Measurements from ENCODE around the gene LDLRAD1.
A peak's percentile ranks its signal among the peaks of the same experiment; 100 is the strongest.
"Not testable (repeated sequence)": the region's sequence is repeated elsewhere in the genome, so short reads cannot be mapped to it uniquely, and the experiment has no call there.

LDLRAD1 gene, protein sequence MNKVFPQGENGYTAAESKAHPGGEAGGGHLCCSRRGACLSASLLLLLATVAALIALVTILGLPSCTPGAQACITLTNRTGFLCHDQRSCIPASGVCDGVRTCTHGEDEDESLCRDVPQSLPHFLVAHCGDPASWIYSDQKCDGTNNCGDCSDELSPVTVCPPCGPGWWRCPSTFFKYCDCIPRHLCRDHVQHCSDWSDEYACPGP

GRCh38 chr1:54017979-54018378, at the start of gene LDLRAD1:
TSS of gene LDLRAD1 (minus strand) at chr1:54018186. CDS start at chr1:54018112, 74 bp downstream.
- DNase-seq = peak; percentile 68

DNA sequence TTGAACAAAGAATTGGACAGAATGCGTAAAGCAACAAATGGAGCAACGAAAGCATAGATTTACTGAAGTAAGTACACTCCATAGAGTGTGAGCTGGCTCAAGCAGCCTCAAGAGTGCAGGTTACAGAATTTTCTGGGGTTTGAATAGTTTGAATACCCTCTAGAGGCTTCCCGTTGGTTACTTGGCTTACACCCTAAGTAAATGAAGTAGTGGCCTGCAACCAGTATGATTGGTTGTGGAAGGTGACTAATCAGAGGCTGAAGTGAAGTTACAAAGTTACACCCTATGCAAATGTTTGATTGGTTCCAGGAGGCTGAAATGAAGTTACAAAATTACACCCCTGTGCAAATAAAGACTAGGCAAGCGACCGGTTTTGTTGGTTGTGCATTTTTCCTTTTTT, 46.3 kb upstream of the LDLRAD1 start:
- no peak for DNase-seq

- peak; percentile 34 for DNase-seq
These were observed 36.4 kb upstream of the LDLRAD1 start for GRCh38 chr1:54054438-54054749.

- DNase-seq = peak; percentile 66
These were observed 35.9 kb upstream of the LDLRAD1 start for GRCh38 chr1:54053745-54054437.

GRCh38 chr1:54052934-54053744, 35.2 kb upstream of the LDLRAD1 start, which contains the start of the genes TCEANC2 and TMEM59:
TSS of gene TCEANC2 (plus strand) at chr1:54053608. CDS start at chr1:54054423, 815 bp downstream.
TSS of gene TMEM59 (minus strand) at chr1:54053204. CDS start at chr1:54053188, 16 bp downstream.
- peak; percentile 98 for DNase-seq

DNA sequence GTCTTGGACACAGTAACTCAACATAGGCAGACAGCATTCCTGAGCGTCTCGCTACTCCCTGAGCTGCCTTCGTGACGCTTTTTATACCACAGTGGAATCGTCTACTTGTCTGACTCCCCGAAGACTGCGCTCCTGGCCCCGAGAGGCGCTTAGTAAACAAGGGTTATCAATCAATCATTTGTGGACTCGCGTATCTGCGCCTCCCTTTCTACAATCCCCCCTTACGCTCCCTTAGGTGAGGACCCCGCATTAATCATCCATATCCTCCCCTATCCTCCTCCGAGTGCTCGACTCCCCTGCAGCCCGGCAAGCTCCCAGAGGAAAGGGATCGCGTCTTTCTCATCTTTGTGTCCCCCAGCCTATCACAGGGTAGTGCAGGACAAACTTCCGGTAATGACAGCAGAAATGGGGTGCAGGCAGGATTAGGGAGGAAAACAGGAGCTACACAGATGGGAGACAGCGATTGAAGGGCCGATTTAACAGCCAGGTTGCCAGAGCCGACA, 34.5 kb upstream of the LDLRAD1 start:
- peak; percentile 72 for DNase-seq

DNA sequence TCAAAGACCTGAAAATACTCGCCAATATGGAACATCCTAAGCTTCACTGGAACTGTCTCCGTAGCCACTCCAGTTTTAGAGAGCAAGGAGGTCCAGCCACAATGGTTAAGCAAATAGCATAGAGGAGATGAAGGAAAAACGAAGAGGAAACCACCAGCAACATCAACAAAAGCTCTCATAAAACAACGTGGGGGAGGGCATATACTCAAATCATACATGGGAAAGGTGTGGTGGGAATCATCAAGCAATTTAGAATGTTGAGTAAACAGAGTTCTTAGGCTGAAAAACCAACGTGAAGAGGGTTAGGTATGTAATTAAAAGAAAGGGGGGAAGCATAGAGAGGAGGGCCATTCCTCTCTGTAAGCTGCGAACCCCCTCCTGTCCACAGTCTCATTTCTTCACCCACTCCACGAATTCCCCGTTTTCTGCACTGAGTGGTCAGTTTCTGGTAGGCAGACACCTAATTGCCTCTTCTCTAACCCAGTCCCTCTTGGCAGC, 34.0 kb upstream of the LDLRAD1 start:
- DNase-seq = peak; percentile 65

- not testable (repeated sequence) for DNase-seq
These were observed 32.4 kb upstream of the LDLRAD1 start for GRCh38 chr1:54050435-54050834.

DNA sequence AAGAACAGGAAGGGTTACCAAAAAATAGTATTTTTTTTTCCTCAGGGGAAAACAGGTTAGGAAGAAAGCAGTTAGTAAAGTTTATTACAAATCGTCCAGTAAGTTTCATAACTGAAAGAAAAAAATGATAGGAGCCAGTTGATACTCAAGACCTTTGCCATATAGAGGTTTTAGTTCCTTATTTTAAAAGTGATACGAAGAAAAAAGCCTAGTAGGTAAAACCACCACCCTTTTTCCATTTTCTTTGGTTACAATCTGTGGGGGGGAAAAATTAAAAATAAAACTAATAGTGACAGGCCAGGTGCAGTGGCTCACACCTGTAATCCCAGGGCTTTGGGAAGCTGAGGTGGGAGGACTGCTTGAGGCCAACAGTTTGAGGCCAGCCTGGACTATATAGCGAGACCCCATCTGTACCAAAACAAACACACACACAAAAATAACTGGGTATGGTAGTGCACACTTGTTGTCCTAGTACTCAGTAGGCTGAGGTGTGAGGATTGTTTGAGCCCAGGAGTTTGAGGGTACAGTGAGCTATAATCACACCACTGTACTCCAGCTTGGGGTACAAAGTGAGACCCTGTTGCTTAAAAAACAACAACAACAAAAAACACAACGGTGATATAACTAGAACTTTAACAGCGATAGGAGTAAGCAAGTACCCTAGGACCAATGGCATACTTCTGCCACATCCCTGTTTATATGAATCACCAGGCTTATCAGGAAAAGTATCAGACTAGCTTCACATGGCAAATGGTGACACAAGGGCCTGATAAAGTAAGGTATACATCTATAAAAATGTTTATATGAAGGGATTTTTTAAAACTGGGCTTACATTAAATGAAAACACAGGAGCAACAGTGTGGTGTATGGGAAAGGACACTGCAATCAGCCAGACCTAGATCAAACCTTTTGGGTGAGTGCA, 29.7 kb upstream of the LDLRAD1 start:
- DNase-seq = no peak

DNA sequence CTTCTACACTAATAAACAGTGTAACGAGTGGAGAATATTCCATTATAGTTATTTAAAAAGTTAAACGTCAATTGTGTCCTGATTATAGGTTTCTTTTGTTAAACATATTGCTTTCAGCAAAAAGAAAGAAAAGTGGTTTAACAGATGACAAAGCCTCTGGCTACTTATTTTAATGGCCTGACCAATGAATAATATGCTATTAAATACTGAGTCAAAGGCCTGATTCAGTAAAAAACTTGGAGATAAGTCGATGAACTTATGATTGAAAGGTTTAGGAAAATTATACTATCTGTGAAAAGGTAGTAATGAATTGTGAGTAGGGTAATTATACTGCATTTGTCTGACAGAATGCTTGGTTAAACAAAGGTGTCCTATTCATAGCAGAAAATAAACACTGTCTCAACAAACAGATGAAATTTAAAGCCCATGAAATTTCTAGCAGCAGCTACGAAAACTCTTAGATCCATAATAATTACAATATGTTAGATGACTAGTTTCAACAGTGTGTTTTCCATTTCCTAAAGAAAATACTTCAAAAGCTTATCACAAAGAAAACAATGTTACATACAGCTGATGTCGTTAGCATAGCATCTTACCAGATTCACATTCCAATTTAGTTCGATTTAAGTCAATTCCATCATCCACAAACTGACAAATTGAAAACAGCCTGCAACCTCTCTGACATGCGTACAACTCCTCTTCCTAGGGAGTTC, 28.8 kb upstream of the LDLRAD1 start:
- DNase-seq = peak; percentile 82

GRCh38 chr1:54045496-54045895, 27.5 kb upstream of the LDLRAD1 start:
- DNase-seq = no peak

GRCh38 chr1:54041806-54042205, 23.8 kb upstream of the LDLRAD1 start:
- DNase-seq = no peak

GRCh38 chr1:54037476-54037875, 19.5 kb upstream of the LDLRAD1 start:
- DNase-seq = peak; percentile 45

DNA sequence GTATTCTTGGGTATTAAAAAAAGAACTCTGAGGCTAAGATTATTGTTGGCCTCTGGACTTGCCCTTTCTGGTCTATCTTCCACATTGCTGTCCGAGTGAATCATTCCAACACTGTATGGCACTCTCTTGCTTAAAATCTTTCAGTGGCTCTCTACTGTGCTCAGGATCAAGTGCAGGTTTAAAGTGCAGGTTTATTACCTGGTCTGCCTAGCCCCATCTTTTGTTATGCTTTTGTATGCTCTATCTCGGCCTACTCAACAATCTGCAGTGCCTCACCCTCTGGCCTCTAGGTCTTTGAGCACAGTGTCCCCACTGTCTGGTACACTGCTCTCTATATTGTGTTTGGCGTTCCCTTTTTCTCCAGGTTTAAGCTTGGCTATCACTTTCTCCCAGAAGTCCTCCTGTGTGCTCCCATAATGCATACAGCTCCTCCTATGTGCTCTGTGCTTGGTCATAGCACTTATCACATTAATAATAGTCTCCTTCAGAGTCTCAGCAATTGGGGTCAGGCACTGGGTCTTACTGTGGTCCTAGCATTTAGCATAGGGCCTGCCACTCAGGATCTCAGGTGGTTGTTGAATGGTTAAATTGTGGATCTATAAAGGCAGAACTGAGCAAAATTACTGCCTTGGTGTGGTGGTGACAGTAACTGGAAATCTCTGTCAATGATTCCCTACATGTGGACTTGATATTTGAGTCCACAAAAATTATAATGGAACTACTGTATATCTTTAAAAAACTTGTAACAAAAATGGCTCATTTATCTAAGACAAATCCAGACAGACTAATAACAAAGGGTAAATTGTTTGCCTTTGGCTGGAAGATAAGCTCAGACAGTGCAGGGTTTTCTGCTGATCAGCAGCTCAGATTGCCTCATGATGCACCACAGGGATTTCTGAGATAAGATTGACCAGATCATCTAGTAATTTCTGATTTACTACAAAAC, 10.6 kb upstream of the LDLRAD1 start:
- no peak for DNase-seq

DNA sequence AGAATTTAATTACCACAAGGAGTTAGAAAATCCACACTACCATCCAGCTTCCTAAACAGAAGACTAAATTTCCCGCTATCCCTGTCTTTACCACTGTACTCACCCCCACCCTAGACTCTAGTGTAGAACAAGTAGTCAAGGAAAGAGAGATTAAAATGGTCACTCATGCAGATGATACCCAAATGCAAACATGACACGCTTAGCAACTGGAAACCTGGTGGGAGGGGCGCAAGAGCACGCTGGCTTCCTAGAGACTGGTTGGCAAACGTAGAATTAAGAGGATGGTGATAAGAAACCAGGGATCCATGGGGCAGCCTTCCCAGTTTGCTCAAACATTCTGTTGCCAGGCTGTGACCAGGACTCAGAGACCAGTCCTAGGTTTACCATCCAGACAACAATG, 9.9 kb upstream of the LDLRAD1 start:
- peak; percentile 56 for DNase-seq

DNA sequence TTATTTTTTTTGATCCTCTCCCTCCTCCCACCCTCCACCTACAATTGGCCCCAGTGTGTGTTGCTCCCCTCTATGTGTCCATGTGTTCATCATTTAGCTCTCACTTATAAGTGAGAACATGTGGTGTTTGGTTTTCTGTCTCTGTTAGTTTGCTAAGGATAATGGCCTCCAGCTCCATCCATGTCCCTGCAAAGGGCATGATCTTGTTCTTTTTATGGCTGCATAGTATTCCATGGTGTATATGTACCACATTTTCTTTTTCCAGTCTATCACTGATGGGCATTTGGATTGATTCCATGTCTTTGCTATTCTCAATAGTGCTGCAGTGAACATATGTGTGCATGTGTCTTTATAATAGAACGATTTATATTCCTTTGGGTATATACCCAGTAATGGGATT, 6.8 kb upstream of the LDLRAD1 start:
- DNase-seq = not testable (repeated sequence)

DNA sequence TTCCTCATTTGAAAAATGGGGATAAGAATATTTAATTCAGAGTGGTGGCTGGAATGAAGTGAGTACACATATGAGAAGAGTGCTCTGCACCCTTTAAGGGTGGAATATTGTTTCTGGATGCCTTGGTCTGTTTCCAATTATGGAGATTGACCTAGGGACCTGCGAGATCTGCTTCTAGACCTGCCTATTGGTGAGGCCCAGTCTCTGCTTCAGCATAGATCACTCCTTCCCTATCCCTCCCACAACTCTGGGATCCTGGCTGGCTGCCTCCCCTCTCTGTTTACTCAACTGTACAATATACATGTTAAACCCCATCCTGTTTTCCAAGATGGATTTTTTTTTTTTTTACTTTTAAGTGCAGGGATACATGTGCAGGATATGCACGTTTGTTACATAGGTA, 6.4 kb upstream of the LDLRAD1 start:
- DNase-seq = no peak

GRCh38 chr1:54019562-54020176, 1.7 kb upstream of the LDLRAD1 start:
- DNase-seq = not testable (repeated sequence)

- no peak for DNase-seq
These were observed 649 bp upstream of the LDLRAD1 start for GRCh38 chr1:54018635-54019034.
